Uterus (tissue), 2 donors: ENCODE results near the gene PPM1H.

Source experiments
- CTCF ChIP-seq, 4 experiments: fragments of 200-600 bp in 2 of 4; fragments of 450-650 bp in 2 of 4; sonication (generic) in 2 of 4; IDR thresholded peaks; one replicate each; pipeline ENCODE4 v1.5.1; 2016 to 2019; ENCODE audit warnings: antibody characterized with exemption in 4 of 4, mild to moderate bottlenecking in 2 of 4, moderate library complexity in 1 of 4
- POLR2A ChIP-seq, 2 donors: fragments of 450-650 bp; IDR thresholded peaks; one replicate each; pipeline ENCODE4 v1.6.1; 2016; ENCODE audit warnings: antibody characterized with exemption in 2 of 2, mild to moderate bottlenecking in 1 of 2, moderate library complexity in 1 of 2

GRCh38 chr12:62646566-62646965 is 288.4 kb downstream of the PPM1H start:
- TF ChIP-seq CTCF (IDR thresholded peaks at IDR 0.05) (no peak), POLR2A (IDR thresholded peaks at IDR 0.05) (no peak)
